HepG2 (cell line): Measurements from ENCODE around the gene PTGER3. TPM values are rescaled to one million over a fixed set of nuclear protein-coding genes. Genes with fewer than 3 reads are reported as not detected.

ENCODE experiments used
- ATAC-seq: fragments of 200-7000 bp; cut with Tn5 transposase; 3 replicates; pipeline ENCODE4 v1.9.1; 2020; ENCODE audit warnings: mild to moderate bottlenecking, moderate library complexity
- BruUV-seq: library from RNA; stranded (reverse); fragments of 400-500 nt; replicated peaks from 2 replicates; lab custom pipeline; 2021; lab: Mats Ljungman, UMichigan
- CTCF ChIA-PET: fragments of 300-600 bp; formaldehyde crosslinking; extraction: SDS; loops from one replicate; lab custom pipeline; 2021; ENCODE audit warnings: low total read pairs, inconsistent platforms, low intra/inter-chr PET ratio; lab: Yijun Ruan, JAX
- POLR2A ChIA-PET: fragments of 350-600 bp; sonication (Branson Sonifier 250); formaldehyde crosslinking; loops from one replicate; lab custom pipeline; 2020; ENCODE audit warnings: antibody characterized with exemption, inconsistent platforms; lab: Yijun Ruan, JAX
- DNase-seq: peaks from one replicate; pipeline ENCODE4 v3.0.0-alpha.2; 2015; ENCODE audit warnings: low spot score
- FAIRE-seq: peaks from 3 replicates; lab custom pipeline; 2011; peaks lifted over from hg19 to GRCh38; lab: Jason Lieb, UNC
- H2AFZ ChIP-seq: one replicate; pipeline ENCODE4 v1.6.1; 2011; ENCODE audit warnings: low read length, inconsistent platforms
- H3K27ac ChIP-seq: fragments of 300-600 bp; 3 replicates; pipeline ENCODE4 v1.8.0; 2011; ENCODE audit warnings: mixed run types, mild to moderate bottlenecking, mixed read lengths, low read length, inconsistent platforms; ENCODE audit not compliant: insufficient read depth; ENCODE audit errors: extremely low read length
- H3K27me3 ChIP-seq, 2 experiments: fragments of 200-600 bp in 1 of 2; 2 replicates in 1 of 2; 3 replicates in 1 of 2; pipeline versions ENCODE4 v1.6.0 to v1.8.0; 2011; ENCODE audit warnings: low read length in 2 of 2, mild to moderate bottlenecking in 2 of 2, moderate library complexity in 2 of 2, inconsistent platforms in 1 of 2; ENCODE audit not compliant: insufficient read depth in 2 of 2, control insufficient read depth in 1 of 2
- H3K36me3 ChIP-seq, 2 experiments: fragments of 200-600 bp in 1 of 2; replicated peaks in 1 of 2; 2 replicates in 1 of 2; 3 replicates in 1 of 2; pipeline versions ENCODE4 v1.5.1 to v1.8.0; 2011; ENCODE audit warnings: low read length in 2 of 2, inconsistent platforms in 1 of 2; ENCODE audit not compliant: insufficient read depth in 2 of 2, control insufficient read depth in 1 of 2
- H3K4me1 ChIP-seq: 2 replicates; pipeline ENCODE4 v1.5.1; 2012; ENCODE audit warnings: low read length, inconsistent platforms; ENCODE audit not compliant: insufficient read depth
- H3K4me2 ChIP-seq: 2 replicates; pipeline ENCODE4 v1.6.0; 2011; ENCODE audit warnings: low read depth, low read length, inconsistent platforms
- H3K4me3 ChIP-seq, 3 experiments: fragments of 200-600 bp in 1 of 3; sonication (generic), shearing (Covaris generic) in 1 of 3; replicated peaks in 1 of 3; 2 replicates each; pipeline ENCODE4 v1.5.1; 2011 to 2016; ENCODE audit warnings: low read length in 3 of 3, inconsistent platforms in 2 of 3, low read depth in 2 of 3, mild to moderate bottlenecking in 2 of 3, control low read depth in 1 of 3, mixed read lengths in 1 of 3; ENCODE audit not compliant: insufficient read depth in 1 of 3
- H3K79me2 ChIP-seq: one replicate; pipeline ENCODE4 v1.6.1; 2011; ENCODE audit warnings: low read length, inconsistent platforms; ENCODE audit not compliant: insufficient read depth
- H3K9ac ChIP-seq: 2 replicates; pipeline ENCODE4 v1.6.0; 2011; ENCODE audit warnings: mild to moderate bottlenecking, low read depth, low read length, inconsistent platforms; ENCODE audit not compliant: insufficient read depth
- H3K9me3 ChIP-seq: 2 replicates; pipeline ENCODE4 v1.5.1; 2012; ENCODE audit warnings: mild to moderate bottlenecking, low read length
- H4K20me1 ChIP-seq: 2 replicates; pipeline ENCODE4 v1.6.0; 2011; ENCODE audit warnings: inconsistent platforms, mild to moderate bottlenecking, low read length, moderate library complexity; ENCODE audit not compliant: insufficient read depth
- HMG20B ChIP-seq: conservative IDR thresholded peaks from 2 replicates; pipeline ENCODE4 v1.6.1; 2016; ENCODE audit warnings: missing genetic modification reagents, missing compliant biosample characterization
- HOXA3 ChIP-seq: sonication (generic); formaldehyde crosslinking; IDR thresholded peaks from 2 replicates; pipeline ENCODE4 v1.5.0; 2020; ENCODE audit warnings: missing genetic modification reagents
- NCOA2 ChIP-seq: sonication (generic); formaldehyde crosslinking; IDR thresholded peaks from 2 replicates; pipeline ENCODE4 v1.8.0; 2022; ENCODE audit warnings: inconsistent platforms
- PHF21A ChIP-seq: sonication (generic); formaldehyde crosslinking; IDR thresholded peaks from 2 replicates; pipeline ENCODE4 v1.5.0; 2020; ENCODE audit warnings: mild to moderate bottlenecking, missing genetic modification reagents
- STAG1 ChIP-seq: sonication (generic); formaldehyde crosslinking; IDR thresholded peaks from 2 replicates; pipeline ENCODE4 v1.4.0; 2020; ENCODE audit warnings: missing genetic modification reagents
- THYN1 ChIP-seq: sonication (generic); formaldehyde crosslinking; IDR thresholded peaks from 2 replicates; pipeline ENCODE4 v1.8.1; 2023; ENCODE audit warnings: low read depth, mild to moderate bottlenecking, moderate library complexity, missing genetic modification reagents, borderline replicate concordance
- TSC22D2 ChIP-seq: sonication (generic); formaldehyde crosslinking; IDR thresholded peaks from 2 replicates; pipeline ENCODE4 v1.5.1; 2020; ENCODE audit warnings: missing genetic modification reagents, mild to moderate bottlenecking, borderline replicate concordance
- WGBS: methylation state at CpG from one replicate; pipeline ENCODE4 v1.1.6; 2017; ENCODE audit warnings: low lambda C conversion rate; 5-methylcytosine and 5-hydroxymethylcytosine counted together
- in situ Hi-C: cut with HindIII; loops from 2 replicates; pipeline ENCODE4 v1.10.0; 2017; ENCODE audit warnings: low pct_unique_long_range_greater_than_20kb; ENCODE audit not compliant: extremely low pct_ligation_motif_present
- intact Hi-C: fragments of 100-400 bp; cut with micrococcal nuclease; formaldehyde crosslinking; loops from one replicate; pipeline ENCODE4 v1.10.0; 2022; ENCODE audit not compliant: unreplicated experiment
- polyA plus RNA-seq, 8 experiments: library from polyadenylated mRNA; depleted of rRNA in 3 of 8; stranded (reverse) in 7 of 8; unstranded in 1 of 8; fragments of >200 nt; fragmentation: Illumina TruSeq in 4 of 8; extraction: Trizol in 4 of 8; gene quantifications; 2 replicates each; pipeline versions ENCODE4 v1.2.1 to v1.2.3, GENCODE V29; 2011 to 2016; ENCODE audit warnings: low read depth in 4 of 8, missing spikeins in 1 of 8, mixed read lengths in 1 of 8; ENCODE audit not compliant: insufficient read depth in 1 of 8
- total RNA-seq, 5 experiments: library from RNA; depleted of rRNA; stranded (reverse); fragments of >200 nt; fragmentation: Illumina TruSeq; extraction: Trizol; gene quantifications; 2 replicates each; pipeline ENCODE4 v1.2.3, GENCODE V29; 2016; ENCODE audit warnings: low read depth in 1 of 5
- TF ChIP-seq, protein P1 (sequence below): sonication (generic); formaldehyde crosslinking; IDR thresholded peaks from 2 replicates; pipeline ENCODE4 v1.5.0; 2020; ENCODE audit warnings: mild to moderate bottlenecking, missing genetic modification reagents, moderate library complexity
- TF ChIP-seq, protein P2 (sequence below): conservative IDR thresholded peaks from 2 replicates; pipeline ENCODE4 v1.6.1; 2018; ENCODE audit warnings: missing genetic modification reagents
- TF ChIP-seq, protein P3 (sequence below), 2 experiments: fragments of 450-650 bp in 1 of 2; sonication (generic) in 1 of 2; formaldehyde crosslinking in 1 of 2; IDR thresholded peaks; 2 replicates each; pipeline versions ENCODE4 v1.6.1 to v1.8.0; 2016 to 2022; ENCODE audit warnings: antibody characterized with exemption in 1 of 2, mild to moderate bottlenecking in 1 of 2, missing genetic modification reagents in 1 of 2

PTGER3 gene
- total and polyA plus RNA-seq, 2 of the 13 experiments (the other 11 are each of a cell fraction or from before 2014, with no cell fraction given) = 0.01 TPM; not detected in 1

DNA sequence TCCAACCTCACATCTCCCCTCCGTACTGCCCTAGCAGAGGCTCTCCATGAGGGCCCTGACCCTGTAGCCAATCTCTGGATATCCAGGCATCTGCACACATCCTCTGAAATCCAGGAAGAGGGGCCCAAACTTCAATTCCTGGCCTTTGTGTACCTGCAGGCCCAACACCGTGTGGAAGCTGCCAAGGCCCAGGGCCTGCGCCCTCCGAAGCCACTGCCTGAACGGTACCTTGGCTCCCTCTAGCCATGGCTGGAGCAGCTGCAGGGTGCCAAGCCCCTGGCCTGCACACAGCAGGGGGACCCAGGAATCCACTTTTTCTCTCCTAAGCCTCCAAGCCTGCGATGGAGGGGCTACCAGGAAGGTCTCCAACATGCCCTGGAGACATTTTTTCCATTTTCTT is 84.2 kb downstream of the PTGER3 start:
- POLR2A ChIA-PET = no interaction called here
- H2AFZ ChIP-seq = no peak overlapping the region
- H3K4me1 ChIP-seq = no peaks in the 10 kb centered on the region
- no peak for FAIRE-seq
- TF ChIP-seq, protein P1, sequence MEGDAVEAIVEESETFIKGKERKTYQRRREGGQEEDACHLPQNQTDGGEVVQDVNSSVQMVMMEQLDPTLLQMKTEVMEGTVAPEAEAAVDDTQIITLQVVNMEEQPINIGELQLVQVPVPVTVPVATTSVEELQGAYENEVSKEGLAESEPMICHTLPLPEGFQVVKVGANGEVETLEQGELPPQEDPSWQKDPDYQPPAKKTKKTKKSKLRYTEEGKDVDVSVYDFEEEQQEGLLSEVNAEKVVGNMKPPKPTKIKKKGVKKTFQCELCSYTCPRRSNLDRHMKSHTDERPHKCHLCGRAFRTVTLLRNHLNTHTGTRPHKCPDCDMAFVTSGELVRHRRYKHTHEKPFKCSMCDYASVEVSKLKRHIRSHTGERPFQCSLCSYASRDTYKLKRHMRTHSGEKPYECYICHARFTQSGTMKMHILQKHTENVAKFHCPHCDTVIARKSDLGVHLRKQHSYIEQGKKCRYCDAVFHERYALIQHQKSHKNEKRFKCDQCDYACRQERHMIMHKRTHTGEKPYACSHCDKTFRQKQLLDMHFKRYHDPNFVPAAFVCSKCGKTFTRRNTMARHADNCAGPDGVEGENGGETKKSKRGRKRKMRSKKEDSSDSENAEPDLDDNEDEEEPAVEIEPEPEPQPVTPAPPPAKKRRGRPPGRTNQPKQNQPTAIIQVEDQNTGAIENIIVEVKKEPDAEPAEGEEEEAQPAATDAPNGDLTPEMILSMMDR (CRISPR knock-in tag) = peak; percentile 38
- TF ChIP-seq PHF21A (CRISPR knock-in tag) (no peak), STAG1 (peak; percentile 45), THYN1 (CRISPR knock-in tag) (no peak), TSC22D2 (CRISPR knock-in tag) (no peak), HOXA3 (CRISPR knock-in tag) (no peak), NCOA2 (CRISPR knock-in tag) (no peak), HMG20B (CRISPR knock-in tag) (no peak)
- TF ChIP-seq, protein P2, sequence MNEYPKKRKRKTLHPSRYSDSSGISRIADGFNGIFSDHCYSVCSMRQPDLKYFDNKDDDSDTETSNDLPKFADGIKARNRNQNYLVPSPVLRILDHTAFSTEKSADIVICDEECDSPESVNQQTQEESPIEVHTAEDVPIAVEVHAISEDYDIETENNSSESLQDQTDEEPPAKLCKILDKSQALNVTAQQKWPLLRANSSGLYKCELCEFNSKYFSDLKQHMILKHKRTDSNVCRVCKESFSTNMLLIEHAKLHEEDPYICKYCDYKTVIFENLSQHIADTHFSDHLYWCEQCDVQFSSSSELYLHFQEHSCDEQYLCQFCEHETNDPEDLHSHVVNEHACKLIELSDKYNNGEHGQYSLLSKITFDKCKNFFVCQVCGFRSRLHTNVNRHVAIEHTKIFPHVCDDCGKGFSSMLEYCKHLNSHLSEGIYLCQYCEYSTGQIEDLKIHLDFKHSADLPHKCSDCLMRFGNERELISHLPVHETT (CRISPR knock-in tag) = no peak
- TF ChIP-seq, protein P3, sequence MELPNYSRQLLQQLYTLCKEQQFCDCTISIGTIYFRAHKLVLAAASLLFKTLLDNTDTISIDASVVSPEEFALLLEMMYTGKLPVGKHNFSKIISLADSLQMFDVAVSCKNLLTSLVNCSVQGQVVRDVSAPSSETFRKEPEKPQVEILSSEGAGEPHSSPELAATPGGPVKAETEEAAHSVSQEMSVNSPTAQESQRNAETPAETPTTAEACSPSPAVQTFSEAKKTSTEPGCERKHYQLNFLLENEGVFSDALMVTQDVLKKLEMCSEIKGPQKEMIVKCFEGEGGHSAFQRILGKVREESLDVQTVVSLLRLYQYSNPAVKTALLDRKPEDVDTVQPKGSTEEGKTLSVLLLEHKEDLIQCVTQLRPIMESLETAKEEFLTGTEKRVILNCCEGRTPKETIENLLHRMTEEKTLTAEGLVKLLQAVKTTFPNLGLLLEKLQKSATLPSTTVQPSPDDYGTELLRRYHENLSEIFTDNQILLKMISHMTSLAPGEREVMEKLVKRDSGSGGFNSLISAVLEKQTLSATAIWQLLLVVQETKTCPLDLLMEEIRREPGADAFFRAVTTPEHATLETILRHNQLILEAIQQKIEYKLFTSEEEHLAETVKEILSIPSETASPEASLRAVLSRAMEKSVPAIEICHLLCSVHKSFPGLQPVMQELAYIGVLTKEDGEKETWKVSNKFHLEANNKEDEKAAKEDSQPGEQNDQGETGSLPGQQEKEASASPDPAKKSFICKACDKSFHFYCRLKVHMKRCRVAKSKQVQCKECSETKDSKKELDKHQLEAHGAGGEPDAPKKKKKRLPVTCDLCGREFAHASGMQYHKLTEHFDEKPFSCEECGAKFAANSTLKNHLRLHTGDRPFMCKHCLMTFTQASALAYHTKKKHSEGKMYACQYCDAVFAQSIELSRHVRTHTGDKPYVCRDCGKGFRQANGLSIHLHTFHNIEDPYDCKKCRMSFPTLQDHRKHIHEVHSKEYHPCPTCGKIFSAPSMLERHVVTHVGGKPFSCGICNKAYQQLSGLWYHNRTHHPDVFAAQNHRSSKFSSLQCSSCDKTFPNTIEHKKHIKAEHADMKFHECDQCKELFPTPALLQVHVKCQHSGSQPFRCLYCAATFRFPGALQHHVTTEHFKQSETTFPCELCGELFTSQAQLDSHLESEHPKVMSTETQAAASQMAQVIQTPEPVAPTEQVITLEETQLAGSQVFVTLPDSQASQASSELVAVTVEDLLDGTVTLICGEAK (IDR thresholded peaks at IDR 0.05) = no peak
- TF ChIP-seq, protein P3 (CRISPR knock-in tag; IDR thresholded peaks at IDR 0.05) = no peak
- TF ChIP-seq, all 625 proteins: peak for 2
- CTCF ChIA-PET = no interaction called here
- Histone ChIP-seq H3K36me3 (no peaks in the 10 kb centered on the region), H3K79me2 (no peaks in the 10 kb centered on the region), H3K9ac (no peak overlapping the region), H3K9me3 (no peaks in the 10 kb centered on the region; the same call in 1 of the 2 replicates), H4K20me1 (no peaks in the 10 kb centered on the region), H3K27me3 (no peaks in the 10 kb centered on the region), H3K4me2 (no peak overlapping the region), H3K4me3 (no peak overlapping the region), H3K27ac (no peak overlapping the region)
- intact Hi-C loops (no loop called here), in situ Hi-C loops (no loop called here)
- 5% methylated on average over 3 of the region's 6 CpGs for WGBS
- DNase-seq (no peak), ATAC-seq (peak; percentile 93)
- no TSS peak for BruUV-seq
